ENCODE measurements around the gene TRIM7.
"Not testable (repeated sequence)": the region's sequence is repeated elsewhere in the genome, so short reads cannot be mapped to it uniquely, and the experiment has no call there.

Gene TRIM7

DNA sequence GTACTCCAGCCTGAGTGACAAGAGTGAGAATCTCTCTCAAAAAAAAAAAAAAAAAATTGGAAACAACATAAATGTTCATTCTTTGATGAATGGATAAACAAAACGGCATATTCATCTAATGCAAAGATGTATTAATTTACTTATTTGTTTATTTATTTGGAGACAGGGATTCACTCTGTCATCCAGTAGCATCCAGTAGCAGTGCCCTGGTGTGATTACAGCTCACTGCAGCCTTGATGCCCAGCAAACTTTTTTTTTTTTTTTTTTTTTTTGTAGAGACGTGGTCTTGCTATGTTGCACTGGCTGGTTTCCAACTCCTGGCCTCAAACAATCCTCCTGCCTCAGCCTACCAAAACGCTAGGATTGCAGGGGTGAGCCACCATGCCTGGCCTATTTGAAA lies 33.2 kb downstream of the TRIM7 start:
- TF ChIP-seq, protein P1, sequence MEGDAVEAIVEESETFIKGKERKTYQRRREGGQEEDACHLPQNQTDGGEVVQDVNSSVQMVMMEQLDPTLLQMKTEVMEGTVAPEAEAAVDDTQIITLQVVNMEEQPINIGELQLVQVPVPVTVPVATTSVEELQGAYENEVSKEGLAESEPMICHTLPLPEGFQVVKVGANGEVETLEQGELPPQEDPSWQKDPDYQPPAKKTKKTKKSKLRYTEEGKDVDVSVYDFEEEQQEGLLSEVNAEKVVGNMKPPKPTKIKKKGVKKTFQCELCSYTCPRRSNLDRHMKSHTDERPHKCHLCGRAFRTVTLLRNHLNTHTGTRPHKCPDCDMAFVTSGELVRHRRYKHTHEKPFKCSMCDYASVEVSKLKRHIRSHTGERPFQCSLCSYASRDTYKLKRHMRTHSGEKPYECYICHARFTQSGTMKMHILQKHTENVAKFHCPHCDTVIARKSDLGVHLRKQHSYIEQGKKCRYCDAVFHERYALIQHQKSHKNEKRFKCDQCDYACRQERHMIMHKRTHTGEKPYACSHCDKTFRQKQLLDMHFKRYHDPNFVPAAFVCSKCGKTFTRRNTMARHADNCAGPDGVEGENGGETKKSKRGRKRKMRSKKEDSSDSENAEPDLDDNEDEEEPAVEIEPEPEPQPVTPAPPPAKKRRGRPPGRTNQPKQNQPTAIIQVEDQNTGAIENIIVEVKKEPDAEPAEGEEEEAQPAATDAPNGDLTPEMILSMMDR (IDR thresholded peaks at IDR 0.05; ENCODE audit: borderline replicate concordance, control extremely low read depth, extremely low read depth, insufficient read depth, missing control alignments): no peak
- no peak for DNase-seq (ENCODE audit: low spot score)
- in situ Hi-C loops (cut with MboI; ENCODE audit: low sequenced_read_pairs, unreplicated experiment): no loop called here

DNA sequence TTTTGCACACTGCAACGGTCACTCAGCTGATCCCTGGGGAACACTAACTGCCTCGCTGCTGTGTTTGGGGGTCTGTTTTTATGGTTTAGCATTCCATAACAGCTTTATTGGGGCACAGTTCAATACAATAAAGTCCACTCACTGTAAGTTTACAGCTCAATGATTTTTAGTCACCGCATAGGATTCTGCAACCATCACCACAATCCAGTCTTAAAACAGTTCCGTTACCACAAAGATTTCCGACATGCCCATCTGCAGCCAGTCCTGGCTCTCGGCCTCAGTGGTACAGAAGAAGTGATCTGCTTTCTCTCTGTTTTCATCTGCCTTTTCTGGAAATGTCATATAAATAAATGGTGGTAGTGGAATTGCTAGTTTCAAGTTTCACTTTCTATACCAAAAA lies 34.0 kb downstream of the TRIM7 start:
- TF ChIP-seq, protein P1 (IDR thresholded peaks at IDR 0.05; ENCODE audit: borderline replicate concordance, control extremely low read depth, extremely low read depth, insufficient read depth, missing control alignments): no peak
- in situ Hi-C loops (cut with MboI; ENCODE audit: low sequenced_read_pairs, unreplicated experiment): no loop called here
- no peak for DNase-seq (ENCODE audit: low spot score)

DNA sequence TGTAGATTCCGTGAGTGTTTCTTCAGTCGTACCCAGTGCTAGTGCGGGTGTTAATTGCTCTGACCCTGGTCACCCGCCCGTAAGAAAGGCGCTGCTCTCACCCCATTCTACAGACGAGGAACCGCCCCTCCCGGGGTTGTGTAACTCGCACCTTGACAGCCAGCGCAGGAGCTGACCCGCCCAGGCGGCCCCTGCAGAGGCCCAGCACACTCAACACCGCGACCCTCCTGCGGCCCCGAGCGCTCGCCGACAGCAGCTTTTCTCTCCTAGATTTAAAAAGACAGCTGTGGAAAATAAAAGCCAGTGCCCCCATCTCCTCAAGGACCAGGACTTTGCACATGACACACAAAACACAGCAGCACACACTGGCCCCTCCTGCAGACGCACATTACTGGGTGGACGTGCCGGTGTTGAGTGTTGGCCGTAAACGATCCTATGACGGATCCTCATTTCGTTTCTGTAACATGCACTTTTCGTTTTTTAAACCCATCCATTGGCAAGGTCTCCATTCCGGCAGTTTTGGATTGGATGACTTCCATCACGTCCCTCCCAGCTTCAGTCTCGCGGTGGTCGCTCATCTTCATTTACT lies 34.7 kb downstream of the TRIM7 start:
- in situ Hi-C loops (cut with MboI; ENCODE audit: low sequenced_read_pairs, unreplicated experiment): no loop called here
- TF ChIP-seq, protein P1 (IDR thresholded peaks at IDR 0.05; ENCODE audit: borderline replicate concordance, control extremely low read depth, extremely low read depth, insufficient read depth, missing control alignments): no peak
- no peak for DNase-seq (ENCODE audit: low spot score)

DNA sequence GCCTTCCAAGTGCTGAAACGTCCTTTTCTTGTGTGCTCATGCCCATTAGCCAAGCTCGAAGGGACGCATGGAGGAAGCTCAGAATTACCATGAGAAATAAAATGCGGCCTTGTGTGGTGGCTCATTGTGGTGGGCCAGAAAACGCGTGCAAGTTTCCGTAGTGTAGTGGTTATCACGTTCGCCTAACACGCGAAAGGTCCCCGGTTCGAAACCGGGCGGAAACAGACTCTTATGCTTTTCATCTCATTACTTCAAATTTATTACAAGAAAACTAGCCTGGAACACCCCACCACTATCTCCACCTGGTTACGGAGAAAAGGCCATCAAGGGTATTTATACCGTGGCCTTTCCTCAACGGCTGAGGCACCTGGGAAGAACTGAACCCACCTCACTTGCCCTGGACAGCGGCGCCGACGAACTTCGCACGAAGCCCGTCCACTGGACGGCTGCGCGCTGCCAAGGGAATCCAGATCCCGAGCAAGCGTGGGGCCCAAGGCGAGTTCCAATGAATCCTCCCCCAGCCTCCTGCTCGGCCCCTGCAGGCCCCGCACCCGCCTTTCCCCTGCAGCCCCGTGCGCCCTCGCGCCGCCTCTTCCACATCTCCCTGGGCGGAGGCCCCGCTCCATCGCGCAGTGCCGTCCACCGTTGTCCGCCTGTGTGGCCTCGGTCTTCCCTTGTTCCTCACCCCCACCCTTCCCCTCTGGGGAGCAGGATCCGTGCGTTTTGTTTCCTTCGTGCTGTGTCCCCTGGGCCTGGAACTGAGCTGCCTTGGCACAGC lies 35.3 kb downstream of the TRIM7 start:
- in situ Hi-C loops (cut with MboI; ENCODE audit: low sequenced_read_pairs, unreplicated experiment); DNase-seq (ENCODE audit: low spot score): not testable (repeated sequence)

DNA sequence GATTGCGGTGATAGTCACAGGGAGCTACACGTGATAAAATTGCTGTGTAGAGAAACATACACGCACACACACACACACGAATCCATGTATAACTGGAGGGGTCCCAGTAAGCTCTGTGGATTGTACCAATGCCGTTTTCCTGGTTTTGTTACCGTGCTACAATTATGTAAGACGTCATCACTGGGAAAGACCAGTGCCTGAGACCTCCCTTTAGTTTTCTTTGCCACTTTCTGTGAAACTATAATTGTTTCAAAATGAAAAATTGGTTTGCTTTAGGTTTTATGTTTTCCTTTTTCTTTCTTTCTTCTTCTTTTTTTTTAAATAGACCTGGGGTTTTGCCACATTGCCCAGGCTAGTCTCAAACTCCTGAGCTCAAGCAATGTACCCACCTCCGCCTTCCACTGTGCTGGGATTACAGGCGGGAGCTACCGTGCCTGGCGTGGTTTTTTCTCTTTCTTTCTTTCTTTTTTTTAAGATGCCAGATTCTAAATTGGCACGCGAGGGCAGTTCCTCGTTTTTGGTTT lies 36.3 kb downstream of the TRIM7 start:
- TF ChIP-seq, protein P1 (IDR thresholded peaks at IDR 0.05; ENCODE audit: borderline replicate concordance, control extremely low read depth, extremely low read depth, insufficient read depth, missing control alignments): no peak
- in situ Hi-C loops (cut with MboI; ENCODE audit: low sequenced_read_pairs, unreplicated experiment): no loop called here

DNA sequence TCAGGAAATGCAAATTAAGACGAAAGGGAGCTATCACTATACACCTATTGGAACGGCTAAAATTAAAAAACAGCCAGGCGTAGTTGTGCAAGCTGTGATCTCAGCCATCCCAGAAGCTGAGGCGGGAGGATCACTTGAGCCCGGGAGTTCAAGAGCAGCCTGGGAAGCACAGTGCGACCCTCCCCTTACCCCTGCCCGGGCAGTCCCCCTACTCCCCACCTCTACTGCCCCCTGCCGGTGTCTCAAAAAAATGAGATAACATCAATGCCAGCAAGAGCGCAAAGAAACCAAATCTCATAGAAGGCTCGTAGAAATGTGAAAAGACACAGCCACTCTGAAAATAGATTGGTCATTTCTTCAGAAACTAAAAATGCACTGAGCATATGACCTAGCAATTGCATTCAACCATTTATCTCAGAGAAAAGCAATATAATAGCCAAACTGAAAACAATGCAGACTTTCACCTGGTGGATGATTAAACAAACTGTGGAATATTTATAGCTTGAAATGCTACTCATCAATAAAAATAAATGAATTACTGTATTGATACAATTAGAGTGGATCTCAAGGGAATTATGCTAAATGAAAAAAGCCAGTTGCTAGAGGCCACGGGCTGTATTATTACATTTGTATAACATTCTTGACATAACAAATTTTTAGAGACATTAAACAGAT lies 37.0 kb downstream of the TRIM7 start:
- DNase-seq (ENCODE audit: low spot score): no peak

More for the DNA sequence above, 36.3 kb downstream of the TRIM7 start:
- DNase-seq (ENCODE audit: low spot score): no peak

More for the DNA sequence above, 37.0 kb downstream of the TRIM7 start:
- in situ Hi-C loops (cut with MboI; ENCODE audit: low sequenced_read_pairs, unreplicated experiment): no loop called here
- TF ChIP-seq, protein P1 (IDR thresholded peaks at IDR 0.05; ENCODE audit: borderline replicate concordance, control extremely low read depth, extremely low read depth, insufficient read depth, missing control alignments): peak; percentile 40

All from GM13976 (cell line).